Activated CD4-positive, alpha-beta T cell treated with anti-CD3 and anti-CD28 coated beads, Interleukin-2, Interleukin-4, amounts not matched to agents 100 ng/mL and 50 ng/mL, durations not matched to agents 16 hours and 8 hours (primary cell): Measurements from ENCODE around the gene ENTPD3.

ENCODE experiments used
- DNase-seq: peaks from one replicate; pipeline ENCODE4 v3.0.0-alpha.2; 2020; ENCODE audit warnings: low spot score

The ENTPD3 gene, protein sequence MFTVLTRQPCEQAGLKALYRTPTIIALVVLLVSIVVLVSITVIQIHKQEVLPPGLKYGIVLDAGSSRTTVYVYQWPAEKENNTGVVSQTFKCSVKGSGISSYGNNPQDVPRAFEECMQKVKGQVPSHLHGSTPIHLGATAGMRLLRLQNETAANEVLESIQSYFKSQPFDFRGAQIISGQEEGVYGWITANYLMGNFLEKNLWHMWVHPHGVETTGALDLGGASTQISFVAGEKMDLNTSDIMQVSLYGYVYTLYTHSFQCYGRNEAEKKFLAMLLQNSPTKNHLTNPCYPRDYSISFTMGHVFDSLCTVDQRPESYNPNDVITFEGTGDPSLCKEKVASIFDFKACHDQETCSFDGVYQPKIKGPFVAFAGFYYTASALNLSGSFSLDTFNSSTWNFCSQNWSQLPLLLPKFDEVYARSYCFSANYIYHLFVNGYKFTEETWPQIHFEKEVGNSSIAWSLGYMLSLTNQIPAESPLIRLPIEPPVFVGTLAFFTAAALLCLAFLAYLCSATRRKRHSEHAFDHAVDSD

DNA sequence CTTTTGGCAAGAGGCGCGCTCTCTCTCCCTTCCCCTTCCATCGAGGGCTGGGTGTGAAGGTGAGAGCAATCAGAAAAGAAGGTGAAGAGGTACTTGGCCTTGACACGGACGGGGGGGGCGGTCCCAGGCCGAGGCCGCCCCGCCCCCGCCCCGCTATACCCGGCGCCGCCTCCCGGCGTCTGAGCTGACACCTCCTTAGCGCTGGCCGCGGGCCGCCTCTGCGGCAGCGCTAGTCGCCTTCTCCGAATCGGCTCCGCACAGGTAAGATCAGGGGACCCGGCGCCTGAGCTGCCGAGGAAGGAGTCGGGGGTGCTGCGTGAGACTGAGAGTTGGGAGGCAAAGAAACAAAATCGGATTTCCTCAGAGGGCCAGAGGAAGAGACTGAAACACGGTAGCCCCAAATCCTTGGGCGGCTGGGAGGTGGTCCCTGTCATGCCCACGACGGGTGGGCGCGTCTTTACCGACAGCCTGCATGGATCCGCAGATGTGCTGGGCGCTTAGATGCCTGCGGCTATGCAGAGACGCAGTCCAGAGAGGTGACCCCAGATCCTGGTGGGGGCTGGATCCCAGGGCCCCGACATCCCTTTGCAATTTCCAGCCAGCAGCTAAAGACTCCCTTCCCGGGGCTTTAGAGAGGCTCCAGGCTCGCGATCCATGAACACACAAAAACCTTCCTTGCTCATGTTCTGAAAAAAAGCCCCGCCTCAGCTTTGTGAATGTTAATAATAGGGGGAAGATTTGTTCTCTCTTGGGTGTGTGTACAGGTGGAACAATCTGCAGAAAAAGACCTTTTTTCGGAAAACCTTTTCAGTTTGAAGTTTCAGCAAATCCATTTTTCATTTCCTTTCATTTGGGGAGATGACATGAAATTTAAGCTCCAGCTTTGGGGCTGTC lies at the start of gene ENTPD3:
Gene ENTPD3, plus strand, starts transcription at position 184 of the 894 bp plus-strand sequence. CDS start 874 bp downstream, outside the sequence.
- DNase-seq, result peak; percentile 17

DNA sequence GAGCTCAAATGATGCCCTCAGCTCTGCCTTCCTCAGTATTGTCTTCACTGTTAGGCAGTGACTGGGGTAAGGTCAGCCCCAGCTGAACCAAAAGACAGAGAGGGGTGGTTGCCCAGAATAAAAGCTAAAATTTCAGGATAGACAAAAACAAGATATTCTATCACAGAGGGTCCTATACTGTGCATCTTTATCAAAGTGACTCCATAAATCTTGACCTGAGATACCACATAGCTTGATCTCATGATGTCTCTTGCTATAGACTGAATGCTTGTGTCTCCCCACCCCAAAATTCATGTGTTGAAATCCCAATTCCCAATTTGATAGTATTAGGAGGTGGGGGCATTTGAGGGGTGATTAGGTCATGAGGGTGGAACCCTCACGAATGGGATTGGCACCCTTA lies 47.1 kb upstream of the ENTPD3 start:
- DNase-seq, result no peak

DNA sequence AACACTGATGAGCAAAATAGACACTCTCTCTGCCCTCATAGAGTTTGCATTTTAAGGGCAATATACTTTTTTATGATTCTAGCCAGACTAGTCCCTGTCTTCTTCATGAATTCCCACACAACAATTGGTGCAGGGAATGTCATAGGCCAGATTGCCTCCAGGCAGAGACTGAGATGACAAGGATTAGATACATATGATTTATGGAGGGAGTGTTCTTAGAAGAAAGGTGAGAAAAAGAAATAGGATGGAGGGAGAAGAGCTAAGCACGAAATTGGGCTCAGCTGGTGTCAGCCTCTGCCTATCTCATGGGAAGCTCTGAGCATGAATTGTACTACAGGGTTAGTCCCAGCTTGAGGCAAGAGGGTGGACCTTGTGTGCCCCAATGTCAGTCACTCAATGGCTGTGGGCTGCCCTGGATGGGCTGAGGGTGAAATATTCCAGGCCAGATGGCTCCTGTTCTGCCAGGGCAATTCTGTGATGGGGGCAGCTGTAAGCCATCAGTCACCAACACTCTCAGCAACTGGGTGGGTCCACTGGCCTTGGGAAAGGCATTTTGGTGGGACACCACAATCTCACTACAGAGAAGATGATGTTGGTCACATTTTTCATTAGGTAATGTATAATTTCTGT lies 46.3 kb upstream of the ENTPD3 start:
- DNase-seq, result no peak

DNA sequence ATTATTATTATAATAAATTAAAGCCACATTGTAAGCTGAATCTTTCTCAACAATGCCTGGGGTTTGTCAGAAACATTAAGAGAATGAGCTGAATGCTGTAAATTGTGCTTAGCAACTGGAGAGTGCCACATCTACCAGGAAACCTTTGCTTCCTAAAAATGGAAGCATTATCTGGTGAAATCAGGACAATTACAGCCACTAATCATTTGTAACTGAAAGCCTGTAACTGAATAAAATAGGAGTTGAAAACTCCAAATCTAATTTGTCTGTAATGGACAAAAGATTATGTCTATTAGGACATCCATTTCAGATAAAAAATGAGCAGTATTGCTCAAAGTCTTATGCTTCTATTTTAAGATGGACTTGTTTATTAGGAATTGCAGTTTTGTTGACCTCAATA lies 45.3 kb upstream of the ENTPD3 start:
- DNase-seq, result no peak

DNA sequence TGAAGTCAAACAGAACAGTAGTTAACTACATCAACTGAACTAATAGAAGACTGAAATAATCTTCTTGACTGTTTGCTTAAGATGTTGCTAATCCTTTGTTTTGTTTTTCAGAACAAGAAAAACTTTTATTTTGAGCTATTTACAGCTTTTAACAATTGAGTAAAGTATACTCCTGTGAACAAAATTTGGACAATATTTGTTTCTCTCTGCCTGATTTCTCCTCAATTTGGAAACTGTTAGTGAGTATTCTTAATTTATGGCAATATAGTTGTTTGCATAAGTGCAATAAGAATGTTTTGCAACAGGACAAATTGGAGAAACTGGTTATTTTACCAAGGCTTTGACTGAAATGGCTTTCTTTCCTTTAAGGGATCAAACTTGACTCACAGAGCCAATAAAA lies 36.5 kb upstream of the ENTPD3 start:
- no peak for DNase-seq

DNA sequence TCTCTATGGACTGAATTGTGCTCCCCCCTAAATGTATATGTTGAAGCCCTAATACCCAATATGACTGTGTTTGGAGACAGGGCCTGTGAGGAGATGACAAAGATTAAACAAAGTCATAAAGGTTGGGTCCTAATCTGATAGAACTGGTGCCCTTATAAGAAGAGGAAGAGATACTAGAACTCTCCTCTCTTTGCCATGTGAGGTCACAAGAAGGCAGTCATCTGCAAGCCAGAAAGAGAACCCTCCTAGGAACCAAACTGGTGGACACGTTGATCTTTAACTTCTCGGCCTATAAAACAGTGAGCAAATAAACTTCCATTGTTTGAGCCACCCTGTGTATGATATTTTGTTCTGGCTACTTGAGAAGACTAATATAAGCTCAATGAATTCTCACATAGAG lies 31.6 kb upstream of the ENTPD3 start:
- no peak for DNase-seq

DNA sequence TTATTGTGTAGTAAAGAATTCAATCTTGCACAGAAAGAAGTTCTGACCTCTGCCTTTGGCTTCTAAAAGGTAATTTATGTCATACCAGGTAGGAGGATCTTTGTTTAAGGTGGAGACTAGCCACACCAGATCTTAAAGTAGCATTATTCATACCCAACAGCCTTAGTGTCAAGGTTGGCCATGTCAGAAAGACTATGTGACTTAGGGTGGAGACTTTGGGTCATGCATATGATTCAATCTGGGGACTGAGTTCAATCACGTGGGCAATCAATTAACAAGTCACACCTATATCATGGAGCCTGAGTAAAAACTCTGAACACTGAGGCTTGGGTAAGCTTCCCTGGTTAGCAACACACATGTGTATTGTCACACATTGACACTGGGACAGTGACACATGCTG lies 28.5 kb upstream of the ENTPD3 start:
- DNase-seq, result no peak

DNA sequence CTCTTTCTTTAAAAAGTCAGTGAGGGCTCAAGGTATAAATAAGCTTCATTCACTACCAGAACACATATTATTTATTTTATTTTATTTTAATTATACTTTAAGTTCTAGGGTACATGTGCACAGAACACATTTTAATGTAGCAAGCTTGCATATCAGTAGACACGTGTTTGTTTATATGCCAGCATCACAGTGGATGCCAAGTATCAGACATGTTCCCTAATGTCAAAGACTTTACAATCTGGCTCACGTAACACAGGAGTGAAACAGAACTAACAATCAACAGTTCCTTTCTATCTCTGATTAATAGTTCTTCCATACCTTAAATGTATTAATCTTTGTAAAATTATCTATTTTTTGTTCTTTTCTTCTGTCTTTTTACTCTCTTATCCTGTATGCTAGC lies 23.3 kb upstream of the ENTPD3 start:
- no peak for DNase-seq

DNA sequence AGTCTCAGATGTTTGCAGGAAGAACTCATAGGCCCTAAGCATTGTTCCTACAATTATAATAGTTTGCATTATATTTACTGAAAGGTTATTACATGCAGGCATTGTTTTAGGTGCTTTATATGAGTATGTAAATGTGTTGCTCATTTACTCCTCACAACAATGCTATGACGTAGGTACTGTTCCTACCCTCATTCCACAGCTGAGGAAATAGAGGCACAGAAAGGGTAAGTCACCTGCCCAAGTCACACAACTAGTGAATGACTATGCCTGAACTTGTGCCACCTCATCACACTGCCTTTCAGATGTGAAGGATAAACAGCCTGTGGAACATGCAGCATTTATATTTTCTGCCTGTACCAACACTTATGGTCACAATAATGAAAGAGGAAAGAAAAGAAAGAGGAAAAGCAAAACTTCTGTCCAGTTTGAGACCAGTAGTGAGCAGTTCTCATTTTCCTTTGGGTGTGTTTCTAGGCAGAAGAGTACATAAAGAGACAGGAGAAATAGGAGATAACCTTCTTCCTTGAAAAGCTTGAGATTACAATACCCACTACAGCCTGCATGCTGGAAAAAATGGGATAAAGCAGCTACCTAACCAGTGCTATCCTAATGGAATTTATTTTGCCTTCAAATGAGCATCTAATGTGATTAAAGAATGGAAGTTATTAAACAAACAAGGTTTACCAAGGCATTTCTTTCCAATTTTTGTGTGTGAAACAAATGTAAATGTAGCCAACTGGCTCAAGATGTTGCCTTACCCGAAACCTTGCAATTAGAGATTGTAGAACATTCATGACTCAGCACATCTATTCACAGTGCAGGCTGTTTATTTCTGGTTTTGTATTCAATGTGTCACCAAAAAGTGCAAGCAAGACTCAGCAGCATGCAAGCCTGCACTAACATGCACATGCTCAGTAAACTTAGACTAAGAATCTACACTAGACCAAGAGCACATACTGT lies 20.5 kb upstream of the ENTPD3 start:
- no peak for DNase-seq

DNA sequence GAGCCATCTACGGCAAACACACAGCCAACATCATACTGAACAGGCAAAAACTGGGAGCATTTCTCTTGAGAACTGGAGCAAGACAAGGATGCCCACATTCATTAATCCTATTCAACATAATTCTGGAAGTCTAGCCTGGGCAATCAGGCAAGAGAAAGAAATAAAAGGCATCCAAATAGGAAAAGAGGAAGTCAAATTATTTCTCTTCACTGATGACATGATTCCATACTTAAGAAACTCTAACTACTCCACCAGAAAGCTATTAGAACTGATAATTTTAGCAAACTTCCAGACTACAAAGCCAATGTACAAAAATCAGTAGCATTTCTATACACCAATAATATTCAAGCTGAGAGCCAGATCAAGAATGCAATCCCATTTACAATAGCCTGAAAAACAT lies 17.3 kb upstream of the ENTPD3 start:
- no peak for DNase-seq

DNA sequence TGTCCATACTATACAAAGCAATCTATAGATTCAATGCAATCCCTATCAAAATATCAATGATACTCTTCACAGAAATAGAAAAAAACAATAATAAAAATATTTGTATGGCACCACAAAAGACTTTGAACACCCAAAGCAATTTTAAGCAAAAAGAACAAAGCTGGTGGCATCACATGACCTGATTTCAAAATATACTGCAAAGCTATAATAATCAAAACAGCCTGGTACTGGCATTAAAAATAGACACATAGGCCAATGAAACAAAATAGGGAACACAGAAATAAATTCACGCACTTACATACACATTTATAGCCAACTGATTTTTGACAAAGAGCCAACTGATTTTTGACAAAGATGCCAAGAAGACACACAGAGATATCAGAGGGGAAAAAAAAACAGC lies 9.2 kb upstream of the ENTPD3 start:
- no peak for DNase-seq

DNA sequence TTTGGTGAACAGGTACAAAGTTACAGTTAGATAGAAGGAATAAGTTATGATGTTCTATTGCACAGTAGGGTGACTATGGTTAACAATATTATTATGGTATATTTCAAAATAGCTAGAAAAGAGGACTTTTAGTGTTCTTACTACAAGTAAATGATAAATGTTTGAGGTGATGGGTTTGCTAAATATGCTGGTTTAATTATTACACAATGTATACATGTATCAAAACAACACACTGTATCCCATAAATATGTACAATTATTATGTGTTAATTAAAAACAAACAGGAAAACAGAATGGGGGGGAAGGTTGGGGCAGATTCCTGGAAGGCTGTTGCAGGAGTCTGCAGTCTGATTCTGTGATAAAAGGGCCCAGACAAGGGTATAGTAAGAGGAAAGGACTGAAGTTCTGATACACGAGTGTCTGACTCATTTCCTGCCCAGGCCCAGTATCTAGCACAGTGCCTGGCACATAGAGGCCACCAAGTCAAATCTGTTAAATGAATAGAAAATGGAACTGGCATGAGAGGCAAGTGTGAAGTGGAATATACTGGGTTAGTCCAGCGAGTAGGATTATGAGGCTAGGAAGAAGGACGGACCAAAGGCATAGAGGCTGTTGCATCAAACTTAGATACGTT lies 7.2 kb upstream of the ENTPD3 start:
- DNase-seq, result peak; percentile 31

DNA sequence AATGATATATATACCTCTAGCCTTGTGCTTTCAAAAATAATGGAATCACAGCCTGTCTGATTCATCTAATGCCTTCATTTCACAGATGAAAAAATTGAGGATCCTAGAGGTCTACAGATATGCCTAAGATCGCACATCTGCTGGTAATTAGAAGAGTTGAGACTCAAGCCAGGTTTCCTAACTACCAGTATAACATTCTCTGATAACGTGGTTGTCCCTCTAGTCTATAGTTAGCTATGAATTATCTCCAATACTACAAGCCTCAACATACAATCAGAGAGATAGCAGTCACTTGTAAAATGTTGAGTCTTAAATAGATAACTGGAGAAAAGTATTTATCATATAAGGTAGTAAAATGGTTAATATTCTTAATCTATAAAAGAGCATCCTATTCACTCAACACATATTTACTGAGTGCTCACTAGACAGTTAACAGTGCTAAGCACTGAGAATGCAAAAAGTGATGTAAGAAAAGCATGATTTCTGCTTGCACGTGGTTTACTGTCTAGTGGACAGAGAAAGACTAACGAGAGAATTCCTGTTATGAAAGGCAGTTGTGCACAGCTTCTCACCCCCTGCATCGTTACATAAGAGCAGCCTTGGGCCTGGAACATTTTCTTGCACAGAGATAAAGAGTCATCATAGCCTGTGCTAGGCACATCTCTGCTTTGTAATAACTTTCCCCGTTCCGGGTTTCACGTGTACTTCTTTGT lies 4.9 kb upstream of the ENTPD3 start:
- DNase-seq, result no peak

DNA sequence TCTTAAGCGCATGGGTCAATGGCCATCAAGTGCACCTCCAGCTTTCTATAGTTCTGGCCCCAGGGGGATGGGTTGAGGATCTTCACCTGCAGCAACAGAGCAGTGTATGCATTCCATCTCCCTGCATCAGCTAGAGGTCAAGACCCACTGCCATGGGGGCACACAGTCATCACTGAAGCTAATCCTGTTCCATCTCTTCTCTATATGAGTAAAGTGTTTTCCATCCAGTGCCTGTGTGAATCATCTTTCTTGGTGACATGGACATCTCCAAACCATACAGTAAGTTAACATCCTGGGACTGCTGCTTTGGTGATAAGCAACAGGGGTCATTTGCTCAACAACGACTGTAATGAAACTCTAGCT lies 4.4 kb upstream of the ENTPD3 start:
- DNase-seq, result no peak

DNA sequence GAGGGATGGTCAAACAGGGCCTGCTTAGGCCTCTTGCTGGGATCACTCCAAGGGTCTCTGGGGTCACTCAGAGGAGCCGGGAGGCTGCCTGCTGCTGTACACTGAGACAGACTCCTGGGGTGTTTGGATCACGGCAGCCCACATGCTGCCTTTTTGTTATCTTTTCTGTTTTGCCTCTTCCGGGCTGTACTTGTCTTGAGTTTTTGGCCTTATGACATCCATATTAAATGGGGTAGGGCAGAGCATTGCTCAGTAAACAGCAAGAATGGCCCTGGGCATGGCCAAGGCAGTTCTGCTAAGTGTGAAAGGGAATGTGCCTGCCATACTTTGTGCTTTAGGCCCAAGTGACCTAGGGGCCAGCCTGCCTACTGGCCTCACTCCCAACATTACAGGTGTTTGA lies 771 bp upstream of the ENTPD3 start:
- no peak for DNase-seq

DNA sequence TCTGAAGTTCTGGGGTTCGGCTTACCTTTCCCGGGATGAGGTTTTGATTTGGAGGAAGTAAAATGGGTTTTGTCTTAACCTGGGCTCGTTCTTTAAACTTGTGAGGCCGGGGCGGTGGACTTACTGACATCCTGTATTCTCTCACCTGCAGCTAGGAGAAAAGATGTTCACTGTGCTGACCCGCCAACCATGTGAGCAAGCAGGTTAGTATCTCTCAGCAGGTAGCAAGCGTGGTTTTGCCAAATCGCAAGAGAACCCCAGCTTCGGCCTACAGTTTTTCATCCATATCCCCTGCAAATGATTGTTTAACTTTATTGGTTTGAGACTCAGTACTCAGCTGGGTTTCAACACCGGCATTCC lies 891 bp downstream of the ENTPD3 start:
- no peak for DNase-seq

DNA sequence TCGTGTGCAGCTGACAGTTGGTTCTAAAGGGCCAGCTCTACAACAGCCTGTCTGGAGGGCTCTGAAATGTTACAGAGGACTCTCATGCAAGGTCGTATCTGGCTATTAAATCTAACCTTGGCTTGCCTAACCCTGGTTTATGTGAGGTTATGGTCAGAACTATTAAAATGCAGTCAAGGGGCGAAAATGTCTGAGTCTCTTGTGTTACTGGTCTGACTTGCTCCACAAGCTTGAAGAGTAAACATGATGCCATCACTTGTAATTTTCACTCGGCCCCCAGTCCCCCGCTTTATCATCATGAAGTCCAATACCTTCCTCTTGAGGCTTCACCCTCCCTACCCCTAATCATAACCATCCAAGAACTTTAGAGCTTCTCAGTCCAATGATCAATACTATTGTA lies 9.4 kb downstream of the ENTPD3 start:
- no peak for DNase-seq

DNA sequence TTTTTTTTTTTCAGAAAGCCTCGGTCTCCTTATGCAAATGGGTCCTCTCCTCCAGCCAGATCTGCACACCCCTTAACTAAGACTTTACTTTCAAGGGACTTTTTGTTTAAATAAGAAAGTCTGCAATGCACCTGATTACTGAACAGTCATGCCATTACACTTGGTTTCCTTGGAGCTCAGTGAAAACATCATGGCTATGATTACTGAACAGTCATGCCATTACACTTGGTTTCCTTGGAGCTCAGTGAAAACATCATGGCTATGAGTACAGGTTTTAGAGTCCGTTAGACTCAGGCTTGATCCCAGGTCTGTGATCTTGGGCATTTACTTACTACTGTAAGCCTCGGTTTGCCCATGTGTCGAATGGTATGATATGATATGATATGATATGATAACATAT lies 10.1 kb downstream of the ENTPD3 start:
- no peak for DNase-seq

DNA sequence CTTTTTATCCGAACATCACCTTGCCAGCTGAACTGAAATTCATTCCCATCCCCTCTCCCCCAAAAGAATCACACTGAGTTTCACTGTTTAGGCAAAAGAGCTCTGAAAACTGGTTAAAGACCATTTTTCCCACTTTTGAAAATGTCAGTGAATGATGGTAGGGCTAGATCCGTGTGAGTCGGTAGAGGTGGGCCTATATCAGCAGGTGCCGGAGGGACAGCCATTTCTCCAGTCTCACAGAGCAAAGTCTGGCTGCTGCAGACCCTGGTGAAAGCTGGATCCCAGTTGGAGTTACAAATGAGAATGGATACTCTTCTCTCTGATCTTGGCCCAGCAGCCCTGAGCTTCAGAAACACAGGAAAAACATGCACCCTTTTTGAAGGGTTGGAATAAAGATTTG lies 10.9 kb downstream of the ENTPD3 start:
- DNase-seq, result no peak

DNA sequence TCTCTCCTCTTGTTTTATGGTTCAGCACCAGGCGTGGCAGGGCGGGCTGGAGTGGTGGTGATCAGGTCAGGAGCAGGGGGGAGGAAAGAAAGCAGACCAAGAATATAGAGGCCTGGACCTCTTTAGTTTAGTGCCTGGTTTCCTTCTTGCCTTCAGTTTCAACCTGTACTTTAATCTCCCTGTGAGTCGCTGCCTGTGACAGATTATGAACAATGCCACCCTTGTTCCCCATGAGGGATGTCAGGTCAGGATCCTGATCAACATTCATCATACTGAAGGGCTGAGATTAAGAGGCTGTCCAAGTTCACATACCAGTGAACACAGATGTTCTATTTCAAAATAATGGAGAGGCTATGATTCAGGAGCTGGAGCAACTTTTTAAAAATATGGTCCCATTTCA lies 11.4 kb downstream of the ENTPD3 start:
- DNase-seq, result no peak
